Heart left ventricle (tissue), 13 donors: ENCODE measurements around the gene SAP130.

Source experiments
- POLR2A ChIP-seq, 2 donors: fragments of 450-650 bp; IDR thresholded peaks; one replicate each; pipeline ENCODE4 v1.6.1; 2017; ENCODE audit warnings: antibody characterized with exemption in 2 of 2, mild to moderate bottlenecking in 2 of 2, moderate library complexity in 2 of 2
- TF ChIP-seq, protein P1 (sequence below), 12 donors: fragments of 200-600 bp; sonication (generic) in 4 of 12; IDR thresholded peaks; one replicate each; pipeline versions ENCODE4 v1.5.0 to v1.8.0; 2018 to 2022; ENCODE audit warnings: antibody characterized with exemption in 12 of 12, mild to moderate bottlenecking in 5 of 12
- donor health status: ischemic (EF 13 %, LVEDD 7.1; RV severe dilation, severe dysfunction).
- donor health status: DM: no; HTN: yes; CAD: no.
- donor health status: DM: no; HTN: no; CAD: no.
- donor health status: ischemic (EF 25% LVEDD 6.9; RV normal size, moderate dysfunction).
- donor health status: ischemic (EF 25% LVEDD 5.7; RV mildly dilated, moderate dysfunction).
- donor health status: ischemic (EF 35%, LVEDD 5.7; RV mildly dilated, moderate dysfunction).
- donor health status: nonischemic (EF 11% LVEDD 7.7; RV severe dilation, severe dysfunction).
- donor health status: DM: yes; HTN: yes; CAD: no.
- donor health status: PGD.
- donor health status: ischemic (EF 29% LVEDD 5.4; RV normal size, mild dysfunction).
- donor health status: nonischemic (EF 23%, LVEDD 6.1; RV moderate dilation, normal function).

DNA sequence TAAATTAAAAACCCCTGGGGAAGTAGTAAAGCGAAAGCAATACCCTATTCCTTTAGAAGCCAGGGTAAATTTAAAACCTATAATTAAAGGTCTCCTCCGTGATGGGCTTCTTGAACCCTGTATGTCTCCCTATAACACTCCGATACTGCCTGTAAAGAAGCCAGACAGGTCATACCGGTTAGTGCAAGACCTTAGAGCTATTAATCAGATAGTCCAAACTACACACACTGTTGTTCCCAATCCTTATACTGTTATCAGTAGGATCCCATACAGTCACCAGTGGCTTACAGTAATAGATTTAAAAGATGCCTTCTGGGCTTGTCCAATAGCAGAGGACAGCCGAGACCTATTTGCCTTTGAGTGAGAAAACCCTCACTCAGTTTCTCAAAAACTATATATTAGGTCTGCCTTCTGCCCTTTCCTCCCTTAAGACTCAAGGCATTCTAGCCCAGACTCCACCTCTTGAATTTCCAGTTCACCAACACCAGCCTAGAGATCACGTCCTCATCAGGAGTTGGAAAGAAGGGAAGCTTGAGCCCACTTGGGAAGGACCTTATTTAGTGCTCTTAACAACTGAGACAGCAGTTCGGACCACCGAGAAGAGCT is 12.4 kb upstream of the SAP130 start:
- TF ChIP-seq POLR2A (IDR thresholded peaks at IDR 0.05), result no peak
- TF ChIP-seq, protein P1, sequence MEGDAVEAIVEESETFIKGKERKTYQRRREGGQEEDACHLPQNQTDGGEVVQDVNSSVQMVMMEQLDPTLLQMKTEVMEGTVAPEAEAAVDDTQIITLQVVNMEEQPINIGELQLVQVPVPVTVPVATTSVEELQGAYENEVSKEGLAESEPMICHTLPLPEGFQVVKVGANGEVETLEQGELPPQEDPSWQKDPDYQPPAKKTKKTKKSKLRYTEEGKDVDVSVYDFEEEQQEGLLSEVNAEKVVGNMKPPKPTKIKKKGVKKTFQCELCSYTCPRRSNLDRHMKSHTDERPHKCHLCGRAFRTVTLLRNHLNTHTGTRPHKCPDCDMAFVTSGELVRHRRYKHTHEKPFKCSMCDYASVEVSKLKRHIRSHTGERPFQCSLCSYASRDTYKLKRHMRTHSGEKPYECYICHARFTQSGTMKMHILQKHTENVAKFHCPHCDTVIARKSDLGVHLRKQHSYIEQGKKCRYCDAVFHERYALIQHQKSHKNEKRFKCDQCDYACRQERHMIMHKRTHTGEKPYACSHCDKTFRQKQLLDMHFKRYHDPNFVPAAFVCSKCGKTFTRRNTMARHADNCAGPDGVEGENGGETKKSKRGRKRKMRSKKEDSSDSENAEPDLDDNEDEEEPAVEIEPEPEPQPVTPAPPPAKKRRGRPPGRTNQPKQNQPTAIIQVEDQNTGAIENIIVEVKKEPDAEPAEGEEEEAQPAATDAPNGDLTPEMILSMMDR (IDR thresholded peaks at IDR 0.05), result no peak
